ENCODE data around the gene MAB21L2.

The MAB21L2 gene

DNA sequence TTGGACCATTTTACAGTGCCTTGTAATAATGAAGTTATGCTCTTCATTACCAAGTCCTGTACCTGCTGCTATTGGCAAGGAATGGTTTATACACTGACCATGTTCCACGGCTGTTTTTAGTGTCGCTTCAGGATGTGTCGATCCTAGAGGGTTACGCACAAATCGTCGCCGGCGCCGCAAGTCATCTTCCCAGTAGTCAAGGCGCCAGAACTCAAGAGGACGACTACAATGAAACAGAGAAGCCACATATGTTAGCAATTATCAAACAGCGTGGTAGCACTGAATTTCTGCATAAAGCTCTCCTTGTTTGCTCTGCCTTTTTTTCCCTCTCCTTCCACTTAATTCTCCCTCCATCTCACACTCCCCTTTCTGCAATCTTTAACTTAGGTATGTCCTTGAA is 17.0 kb downstream of the MAB21L2 start:
- Mint-ChIP-seq H3K9me3 (no peaks in the 10 kb centered on the region), H3K27ac (no peak overlapping the region), H3K27me3 (no peaks in the 10 kb centered on the region), H3K4me1 (ENCODE audit: low read depth in 2 of 2) (no peaks in the 10 kb centered on the region), H3K36me3 (ENCODE audit: insufficient read depth) (peaks cover 11% of the 10 kb centered on the region), H3K4me3 (no peak overlapping the region)
- DNase-seq (no peak), ATAC-seq (replicated peaks) (no peak)

DNA sequence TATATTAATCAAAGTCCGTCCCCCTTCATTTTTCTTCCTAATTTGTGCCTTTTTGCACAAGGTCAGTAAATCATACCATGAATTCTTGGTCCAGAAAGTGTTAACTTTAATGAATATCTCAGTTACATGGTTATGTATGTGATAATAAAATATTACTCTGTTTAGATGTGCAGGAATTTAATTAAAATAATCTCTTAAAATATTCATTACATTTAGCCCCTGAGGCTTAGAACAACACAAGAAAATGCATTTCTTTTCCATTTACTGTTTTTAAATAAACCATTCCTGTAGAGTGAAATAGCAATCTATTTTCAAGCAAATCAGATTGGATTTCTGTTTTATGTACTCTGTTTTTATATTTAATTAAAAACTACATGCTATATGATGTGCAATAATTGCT is 17.6 kb downstream of the MAB21L2 start:
- Mint-ChIP-seq H3K4me1 (ENCODE audit: low read depth in 2 of 2) (no peaks in the 10 kb centered on the region), H3K27ac (no peak overlapping the region), H3K27me3 (no peaks in the 10 kb centered on the region), H3K9me3 (no peaks in the 10 kb centered on the region), H3K4me3 (no peak overlapping the region), H3K36me3 (ENCODE audit: insufficient read depth) (peaks cover 11% of the 10 kb centered on the region)
- ATAC-seq (replicated peaks) (no peak), DNase-seq (no peak)

DNA sequence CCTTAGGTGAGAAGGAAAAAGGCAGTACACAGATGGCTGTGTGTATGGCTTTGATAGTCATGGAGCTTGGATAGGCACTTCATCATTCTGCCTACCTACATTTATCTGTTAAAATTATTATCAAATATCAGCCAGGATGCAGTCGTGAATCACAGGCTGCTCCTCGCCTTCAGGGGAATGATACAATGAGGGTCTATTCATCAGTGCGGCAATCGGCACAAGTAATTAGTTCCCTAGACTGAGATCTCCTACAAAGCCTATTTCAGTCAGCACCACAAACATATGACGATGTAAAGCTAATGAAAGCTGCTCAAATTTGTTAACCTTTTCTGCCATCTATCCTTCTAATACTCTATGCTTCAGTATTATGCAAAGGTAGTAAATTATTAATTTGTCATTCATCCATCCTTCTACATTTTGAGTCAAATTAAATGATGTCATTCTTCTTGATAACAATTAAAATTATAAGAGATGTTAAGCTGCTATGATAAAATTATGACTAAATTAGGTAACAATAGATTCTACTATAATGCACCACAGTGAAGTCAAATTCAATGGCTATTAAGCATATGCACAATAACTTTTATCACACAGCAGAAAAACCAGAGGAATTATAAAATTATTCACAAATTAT is 19.0 kb downstream of the MAB21L2 start:
- H3K9me3 Mint-ChIP-seq, result no peaks in the 10 kb centered on the region
- H3K36me3 Mint-ChIP-seq (ENCODE audit: insufficient read depth), result peaks cover 11% of the 10 kb centered on the region
- H3K27ac Mint-ChIP-seq, result no peak overlapping the region
- no peak for DNase-seq
- no peak overlapping the region for H3K4me3 Mint-ChIP-seq
- H3K27me3 Mint-ChIP-seq, result no peaks in the 10 kb centered on the region
- ATAC-seq (replicated peaks), result no peak
- no peaks in the 10 kb centered on the region for H3K4me1 Mint-ChIP-seq (ENCODE audit: low read depth in 2 of 2)

DNA sequence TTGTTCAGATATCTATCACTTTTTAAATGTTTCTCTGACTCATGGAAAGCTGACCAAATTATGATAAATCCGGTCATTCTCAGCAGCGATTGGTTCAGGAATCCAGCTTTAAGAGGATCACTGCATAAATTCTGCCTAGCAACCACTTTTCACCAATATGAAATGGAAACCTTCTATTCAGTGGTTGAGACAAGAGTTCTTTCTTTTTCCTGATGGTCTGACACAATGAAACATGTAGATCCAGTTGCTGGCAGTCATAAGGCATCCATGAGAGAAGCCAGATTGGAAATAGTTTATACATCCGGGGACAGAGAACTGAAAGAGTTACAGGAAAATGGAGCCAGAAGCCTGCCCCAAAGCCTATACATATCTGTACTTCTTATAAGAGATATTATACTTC is 27.2 kb downstream of the MAB21L2 start:
- peaks cover 0 to 5% of the 10 kb centered on the region in 2 donors for H3K4me1 Mint-ChIP-seq (ENCODE audit: low read depth in 2 of 2)
- H3K27ac Mint-ChIP-seq, result peak overlapping the region in 1 of 2 donors; percentile 5
- no peak for DNase-seq
- no peaks in the 10 kb centered on the region for H3K27me3 Mint-ChIP-seq
- no peaks in the 10 kb centered on the region for H3K9me3 Mint-ChIP-seq
- H3K36me3 Mint-ChIP-seq (ENCODE audit: insufficient read depth), result peaks cover 4% of the 10 kb centered on the region
- no peak overlapping the region for H3K4me3 Mint-ChIP-seq
- ATAC-seq (replicated peaks), result no peak

DNA sequence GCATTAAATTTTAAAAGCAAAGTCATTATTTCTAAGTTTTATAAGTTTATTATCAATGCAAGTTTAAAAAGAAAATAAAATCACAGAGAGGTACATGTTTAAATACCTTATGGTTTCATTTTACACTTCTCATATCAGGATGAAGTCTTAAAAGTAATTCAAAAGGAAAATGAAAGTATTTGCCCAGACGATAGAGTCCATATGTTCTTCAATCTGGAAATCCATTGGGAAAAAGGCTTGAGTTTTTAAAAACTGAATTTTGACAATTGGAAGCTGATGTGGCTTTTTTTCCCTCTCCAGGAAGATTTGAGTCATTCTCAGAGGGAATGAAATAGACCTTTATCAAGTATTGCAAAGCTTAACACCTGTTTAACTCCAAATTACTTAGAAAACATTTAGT is 37.1 kb downstream of the MAB21L2 start:
- no peaks in the 10 kb centered on the region for H3K9me3 Mint-ChIP-seq
- no peaks in the 10 kb centered on the region for H3K27me3 Mint-ChIP-seq
- no peak overlapping the region for H3K4me3 Mint-ChIP-seq
- peaks cover 2 to 8% of the 10 kb centered on the region in 2 donors for H3K4me1 Mint-ChIP-seq (ENCODE audit: low read depth in 2 of 2)
- no peak for ATAC-seq (replicated peaks)
- peak overlapping the region in 1 of 2 donors; percentile 22 for H3K27ac Mint-ChIP-seq
- no peak for DNase-seq
- no peaks in the 10 kb centered on the region for H3K36me3 Mint-ChIP-seq (ENCODE audit: insufficient read depth)

DNA sequence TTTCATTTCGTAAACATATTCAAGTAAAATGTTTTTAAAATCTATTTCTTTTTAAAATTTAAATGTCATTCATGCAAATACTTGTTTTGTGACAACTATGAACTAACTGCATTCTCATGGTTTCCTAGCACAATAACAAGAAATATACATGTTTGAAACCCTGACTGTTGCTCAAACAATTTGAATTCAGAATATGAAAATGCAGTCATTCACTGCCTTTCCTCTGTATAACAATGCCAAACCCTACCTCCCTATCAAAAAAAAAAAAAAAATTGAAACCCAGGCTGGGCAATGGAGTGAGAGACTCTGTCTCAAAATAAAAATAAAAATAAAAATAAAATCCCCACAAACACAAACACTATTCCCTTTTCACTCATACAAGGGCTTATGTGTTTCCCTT is 42.1 kb downstream of the MAB21L2 start:
- no peaks in the 10 kb centered on the region for H3K27me3 Mint-ChIP-seq

DNA sequence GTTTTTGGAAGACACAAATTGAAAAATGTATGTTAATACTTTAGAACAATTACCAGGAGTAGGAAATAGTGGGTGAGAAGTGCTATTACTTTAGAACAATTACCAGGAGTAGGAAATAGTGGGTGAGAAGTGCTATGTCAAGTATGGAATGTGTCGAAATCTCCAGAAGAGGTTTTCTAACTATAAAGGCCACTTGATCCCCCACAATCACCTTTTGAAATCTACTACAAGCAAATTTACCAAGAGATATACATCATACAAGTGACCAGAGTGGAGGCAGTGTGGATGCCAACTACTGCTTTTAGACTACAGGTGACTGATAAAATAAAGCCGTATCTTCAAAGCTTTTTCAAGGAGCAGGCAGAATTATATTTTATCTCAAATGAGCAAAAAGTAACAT is 43.1 kb downstream of the MAB21L2 start:
- Mint-ChIP-seq H3K4me3 (no peak overlapping the region), H3K9me3 (no peaks in the 10 kb centered on the region), H3K27ac (no peak overlapping the region), H3K36me3 (ENCODE audit: insufficient read depth) (no peaks in the 10 kb centered on the region), H3K27me3 (no peaks in the 10 kb centered on the region), H3K4me1 (ENCODE audit: low read depth in 2 of 2) (peaks cover 2 to 5% of the 10 kb centered on the region in 2 donors)
- DNase-seq (no peak), ATAC-seq (replicated peaks) (no peak)

More for the DNA sequence above, 42.1 kb downstream of the MAB21L2 start:
- Mint-ChIP-seq H3K4me1 (ENCODE audit: low read depth in 2 of 2) (peaks cover 2 to 8% of the 10 kb centered on the region in 2 donors), H3K36me3 (ENCODE audit: insufficient read depth) (no peaks in the 10 kb centered on the region), H3K9me3 (no peaks in the 10 kb centered on the region), H3K27ac (no peak overlapping the region), H3K4me3 (no peak overlapping the region)
- DNase-seq (no peak), ATAC-seq (replicated peaks) (no peak)

DNA sequence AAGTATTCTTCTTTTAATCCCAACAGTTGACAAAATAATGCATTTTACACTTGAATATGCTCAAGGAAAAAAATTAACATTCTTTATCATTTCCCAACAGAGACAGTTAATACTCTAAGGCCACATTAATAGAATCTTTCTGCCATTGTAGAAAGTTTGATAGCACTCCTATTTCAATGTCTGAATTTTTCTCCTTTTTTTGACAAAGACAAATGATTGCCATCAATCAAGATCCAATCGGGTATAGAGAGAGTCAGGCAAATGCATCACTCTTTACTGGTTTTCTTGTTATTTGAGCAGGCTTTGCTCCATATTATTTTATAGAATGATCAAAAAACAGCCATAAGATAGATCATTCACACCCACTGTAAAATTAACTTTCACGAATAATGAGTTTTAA is 46.1 kb downstream of the MAB21L2 start:
- Mint-ChIP-seq H3K9me3 (no peaks in the 10 kb centered on the region), H3K36me3 (ENCODE audit: insufficient read depth) (no peaks in the 10 kb centered on the region), H3K4me1 (ENCODE audit: low read depth in 2 of 2) (peaks cover 0 to 5% of the 10 kb centered on the region in 2 donors), H3K4me3 (no peak overlapping the region), H3K27ac (no peak overlapping the region), H3K27me3 (no peaks in the 10 kb centered on the region)
- ATAC-seq (replicated peaks), result no peak
- DNase-seq, result no peak

DNA sequence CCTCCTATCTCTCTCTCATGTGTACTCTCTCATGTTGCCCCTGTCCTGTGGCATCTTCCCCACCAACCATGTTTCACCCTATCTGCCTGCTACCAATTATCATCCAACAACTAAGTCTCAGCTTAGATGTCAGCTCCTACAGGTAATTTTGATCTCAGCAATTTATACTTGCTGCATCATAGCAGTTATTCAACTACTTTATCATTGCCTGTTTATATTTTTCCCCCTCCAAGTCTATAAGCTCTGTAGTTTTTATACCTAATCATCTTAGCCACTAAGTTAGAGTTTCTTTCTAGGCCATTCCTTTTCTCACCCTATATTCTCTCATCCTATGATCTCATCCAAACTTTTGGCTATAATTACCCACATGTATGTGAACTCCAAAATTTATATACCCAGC is 50.7 kb downstream of the MAB21L2 start:
- Mint-ChIP-seq H3K36me3 (ENCODE audit: insufficient read depth) (peaks cover 3% of the 10 kb centered on the region), H3K9me3 (peaks cover 0 to 4% of the 10 kb centered on the region in 2 donors), H3K27me3 (no peaks in the 10 kb centered on the region), H3K27ac (no peak overlapping the region), H3K4me3 (no peak overlapping the region), H3K4me1 (ENCODE audit: low read depth in 2 of 2) (peaks cover 1 to 16% of the 10 kb centered on the region in 2 donors)
- ATAC-seq (replicated peaks) (no peak), DNase-seq (no peak)
